Tibial artery (tissue), 4 donors: ENCODE measurements around the gene ZNF532.

ENCODE experiments used
- DNase-seq, 2 donors: peaks; one replicate each; pipeline ENCODE4 v3.0.0-alpha.2; 2019
- H3K27ac ChIP-seq, 2 donors: fragments of 200-600 bp; sonication (generic) in 1 of 2; 1 replicate in 1 of 2; 2 replicates in 1 of 2; pipeline ENCODE4 v1.5.1; 2018 to 2019; ENCODE audit warnings: mild to moderate bottlenecking in 1 of 2
- H3K27me3 ChIP-seq, 2 donors: fragments of 200-600 bp; sonication (generic) in 1 of 2; one replicate each; pipeline versions ENCODE4 v1.5.1 to v1.6.0; 2016 to 2019
- H3K36me3 ChIP-seq, 3 donors: fragments of 200-600 bp; sonication (generic) in 2 of 3; one replicate each; pipeline ENCODE4 v1.5.1; 2016 to 2019; ENCODE audit warnings: mild to moderate bottlenecking in 2 of 3
- H3K4me1 ChIP-seq, 4 donors: fragments of 200-600 bp; sonication (generic) in 2 of 4; 1 replicate in 3 of 4; 2 replicates in 1 of 4; pipeline ENCODE4 v1.5.1; 2016 to 2019
- H3K4me3 ChIP-seq, 2 donors: fragments of 200-600 bp; sonication (generic) in 1 of 2; 1 replicate in 1 of 2; 2 replicates in 1 of 2; pipeline ENCODE4 v1.5.1; 2018 to 2019; ENCODE audit warnings: mild to moderate bottlenecking in 2 of 2
- H3K9me3 ChIP-seq, 3 donors: fragments of 200-600 bp; sonication (generic) in 1 of 3; one replicate each; pipeline ENCODE4 v1.5.1; 2016 to 2019
- intact Hi-C: fragments of 100-400 bp; cut with DNase I; formaldehyde crosslinking; loops from one replicate; pipeline ENCODE4 v1.15.0; 2023; ENCODE audit warnings: low total_unique reads
- TF ChIP-seq, protein P1 (sequence below), 2 experiments: fragments of 200-600 bp in 1 of 2; fragments of 450-650 bp in 1 of 2; IDR thresholded peaks; one replicate each; pipeline ENCODE4 v1.5.1; 2017 to 2019; ENCODE audit warnings: antibody characterized with exemption in 2 of 2, mild to moderate bottlenecking in 1 of 2, moderate library complexity in 1 of 2

The ZNF532 gene

DNA sequence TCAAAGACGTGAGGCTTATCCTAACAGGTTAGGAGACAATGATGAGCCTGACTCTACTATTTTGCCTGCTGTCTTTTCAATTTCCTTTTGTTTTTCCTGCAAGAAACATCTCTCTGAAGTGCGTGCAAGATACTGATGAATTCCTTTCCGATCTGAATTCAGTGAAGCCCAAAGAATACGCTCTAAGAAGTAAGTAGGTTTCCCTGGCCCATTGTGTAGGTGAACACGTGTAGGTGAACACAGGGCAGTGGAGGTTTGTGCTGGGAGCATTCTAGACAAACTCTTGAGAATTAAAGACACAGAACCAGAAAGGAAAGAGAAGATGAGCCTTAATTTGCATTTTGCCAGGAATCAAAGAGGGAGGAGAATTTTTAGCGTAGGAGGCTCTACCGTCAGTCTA, 132.0 kb downstream of the ZNF532 start:
- Histone ChIP-seq H3K9me3 (no peaks in the 10 kb centered on the region), H3K27ac (peak overlapping the region; percentile 78 to 84), H3K27me3 (no peaks in the 10 kb centered on the region), H3K4me3 (no peak overlapping the region), H3K4me1 (peaks cover 0 to 85% (median 57%) of the 10 kb centered on the region in 4 donors), H3K36me3 (no peaks in the 10 kb centered on the region)
- TF ChIP-seq, protein P1, sequence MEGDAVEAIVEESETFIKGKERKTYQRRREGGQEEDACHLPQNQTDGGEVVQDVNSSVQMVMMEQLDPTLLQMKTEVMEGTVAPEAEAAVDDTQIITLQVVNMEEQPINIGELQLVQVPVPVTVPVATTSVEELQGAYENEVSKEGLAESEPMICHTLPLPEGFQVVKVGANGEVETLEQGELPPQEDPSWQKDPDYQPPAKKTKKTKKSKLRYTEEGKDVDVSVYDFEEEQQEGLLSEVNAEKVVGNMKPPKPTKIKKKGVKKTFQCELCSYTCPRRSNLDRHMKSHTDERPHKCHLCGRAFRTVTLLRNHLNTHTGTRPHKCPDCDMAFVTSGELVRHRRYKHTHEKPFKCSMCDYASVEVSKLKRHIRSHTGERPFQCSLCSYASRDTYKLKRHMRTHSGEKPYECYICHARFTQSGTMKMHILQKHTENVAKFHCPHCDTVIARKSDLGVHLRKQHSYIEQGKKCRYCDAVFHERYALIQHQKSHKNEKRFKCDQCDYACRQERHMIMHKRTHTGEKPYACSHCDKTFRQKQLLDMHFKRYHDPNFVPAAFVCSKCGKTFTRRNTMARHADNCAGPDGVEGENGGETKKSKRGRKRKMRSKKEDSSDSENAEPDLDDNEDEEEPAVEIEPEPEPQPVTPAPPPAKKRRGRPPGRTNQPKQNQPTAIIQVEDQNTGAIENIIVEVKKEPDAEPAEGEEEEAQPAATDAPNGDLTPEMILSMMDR (IDR thresholded peaks at IDR 0.05): no peak
- intact Hi-C loops: loop anchor here (5.0 to 10.0 kb wide), 2 partner anchors 56 to 132 kb away; partner anchors contain the start of gene ZNF532
- no peak for DNase-seq

DNA sequence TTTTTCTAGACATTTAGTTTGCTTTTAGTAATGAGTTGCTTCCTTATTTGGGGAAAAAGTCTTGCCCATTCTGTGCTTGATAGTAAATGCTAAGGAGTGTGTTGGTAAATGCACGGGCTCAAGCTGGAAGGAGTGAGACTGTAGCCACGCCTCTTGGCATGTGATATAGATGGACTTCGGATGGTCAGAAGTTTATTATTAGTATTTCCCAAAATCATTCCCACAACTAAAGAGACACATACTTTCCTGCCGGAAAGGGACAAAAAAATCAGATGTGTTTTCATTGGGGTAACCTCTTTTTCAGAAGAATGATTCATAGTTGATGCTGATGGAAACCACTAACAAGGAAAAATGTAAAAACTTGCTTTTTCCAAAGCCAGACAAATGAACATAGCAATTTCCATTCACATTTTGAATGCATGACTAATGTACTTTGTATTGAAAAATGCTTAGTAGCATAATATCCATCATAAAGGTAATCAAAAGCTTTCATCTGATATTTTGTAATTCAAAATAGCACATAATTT, 133.2 kb downstream of the ZNF532 start:
- intact Hi-C loops: loop anchor here (5.0 to 10.0 kb wide), 2 partner anchors 54 to 133 kb away; partner anchors contain the start of gene ZNF532
- Histone ChIP-seq H3K9me3 (no peaks in the 10 kb centered on the region), H3K4me1 (peaks cover 0 to 73% (median 45%) of the 10 kb centered on the region in 4 donors), H3K4me3 (no peak overlapping the region), H3K36me3 (no peaks in the 10 kb centered on the region), H3K27me3 (no peaks in the 10 kb centered on the region), H3K27ac (peak overlapping the region; percentile 78 to 84)
- TF ChIP-seq, protein P1 (IDR thresholded peaks at IDR 0.05): no peak
- peak; percentile 75 to 85 for DNase-seq

DNA sequence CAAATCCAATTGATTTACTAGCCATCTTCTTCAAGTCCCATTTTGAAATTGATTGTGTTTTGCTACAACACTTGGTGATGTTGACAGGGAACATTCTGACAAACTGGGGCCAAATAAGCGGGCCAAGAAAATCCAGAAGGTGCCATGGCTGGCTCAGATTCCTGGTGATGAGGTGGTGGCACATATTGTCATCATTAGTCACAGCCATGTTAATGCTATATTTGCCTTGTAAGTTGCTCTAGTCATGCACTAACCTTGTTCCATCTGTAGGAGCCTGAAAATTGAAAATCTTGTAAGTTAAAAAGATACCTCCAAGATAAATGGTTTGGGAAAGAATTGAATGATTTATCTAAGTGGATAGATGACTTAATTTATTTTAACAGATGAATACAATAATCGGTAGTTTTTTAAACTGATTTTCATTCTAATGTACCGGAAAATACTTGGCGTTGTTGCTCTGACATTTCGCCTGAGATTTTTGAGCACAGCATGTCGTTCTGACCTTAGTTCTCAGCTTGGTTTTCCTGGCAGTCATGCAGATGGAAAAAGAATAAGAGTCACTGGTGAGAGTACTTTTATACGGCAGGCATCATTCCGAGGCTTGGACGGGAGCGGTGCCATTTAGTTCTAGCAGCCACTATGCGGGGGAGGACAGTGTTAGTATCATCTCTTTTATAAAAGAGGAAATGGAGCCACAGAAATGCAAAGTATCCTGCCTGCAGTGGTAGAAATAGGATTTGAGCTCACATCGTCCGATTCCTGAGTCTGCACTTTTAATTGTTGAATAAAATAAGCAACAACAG, 133.9 kb downstream of the ZNF532 start:
- TF ChIP-seq, protein P1 (IDR thresholded peaks at IDR 0.05): peak in 1 of 2 experiments; percentile 55
- Histone ChIP-seq H3K4me1 (peaks cover 0 to 66% (median 43%) of the 10 kb centered on the region in 4 donors), H3K27ac (peak overlapping the region; percentile 78 to 84), H3K9me3 (no peaks in the 10 kb centered on the region), H3K27me3 (no peaks in the 10 kb centered on the region), H3K4me3 (peak overlapping the region in 1 of 2 donors; percentile 5), H3K36me3 (no peaks in the 10 kb centered on the region)
- intact Hi-C loops: loop anchor here (5.0 to 10.0 kb wide), 2 partner anchors 54 to 134 kb away; partner anchors contain the start of gene ZNF532
- peak; percentile 79 to 87 for DNase-seq

DNA sequence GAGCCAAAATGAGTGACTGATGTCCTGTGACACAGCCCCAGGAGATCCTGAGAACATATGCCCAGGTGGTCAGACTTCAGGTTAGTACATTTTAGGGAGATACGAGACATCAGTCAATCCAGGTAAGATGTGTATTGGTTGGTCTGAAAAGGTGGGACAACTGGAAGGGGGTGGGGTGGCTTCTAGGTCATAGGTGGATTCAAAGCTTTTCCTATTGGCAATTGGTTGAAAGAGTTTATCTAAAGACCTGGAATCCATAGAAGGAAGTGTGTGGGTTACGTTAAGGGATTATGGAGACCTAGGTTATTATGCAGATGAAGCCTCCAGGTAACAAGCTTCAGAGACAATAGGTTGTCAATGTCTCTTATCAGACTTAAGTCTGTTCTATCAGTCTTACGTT, 136.5 kb downstream of the ZNF532 start:
- Histone ChIP-seq H3K9me3 (no peaks in the 10 kb centered on the region), H3K36me3 (no peaks in the 10 kb centered on the region), H3K27ac (peak overlapping the region; percentile 78 to 84), H3K27me3 (no peaks in the 10 kb centered on the region), H3K4me1 (peaks cover 0 to 59% (median 40%) of the 10 kb centered on the region in 4 donors), H3K4me3 (no peak overlapping the region)
- no peak for DNase-seq
- intact Hi-C loops: no loop called here
- TF ChIP-seq, protein P1 (IDR thresholded peaks at IDR 0.05): no peak

DNA sequence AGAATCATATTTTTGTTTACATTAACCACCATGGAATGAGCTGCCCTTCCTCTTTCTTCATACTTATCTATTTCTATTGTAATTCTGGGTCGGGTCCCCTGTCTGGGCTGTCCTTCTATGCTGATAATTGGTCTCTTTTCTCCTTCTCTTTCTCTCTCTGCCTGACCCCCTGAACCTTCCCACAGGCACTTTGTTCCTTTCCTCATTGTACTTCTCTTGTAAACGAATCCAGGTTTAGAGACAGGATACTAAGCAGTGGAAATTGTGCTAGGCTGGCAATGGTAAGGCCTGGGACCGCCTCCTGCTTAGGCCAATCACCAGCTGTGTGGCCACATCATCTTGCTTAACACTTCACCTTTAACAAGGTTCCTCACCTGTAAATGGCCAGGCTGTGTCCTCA, 137.0 kb downstream of the ZNF532 start:
- TF ChIP-seq, protein P1 (IDR thresholded peaks at IDR 0.05): no peak
- peak overlapping the region; percentile 78 to 84 for H3K27ac ChIP-seq
- H3K36me3 ChIP-seq: no peaks in the 10 kb centered on the region
- H3K27me3 ChIP-seq: no peaks in the 10 kb centered on the region
- no peak overlapping the region for H3K4me3 ChIP-seq
- intact Hi-C loops: no loop called here
- no peaks in the 10 kb centered on the region for H3K9me3 ChIP-seq
- H3K4me1 ChIP-seq: peaks cover 0 to 59% (median 39%) of the 10 kb centered on the region in 4 donors
- DNase-seq: no peak
